ENCODE measurements around the gene ADARB2. TPM values are rescaled to one million over a fixed set of nuclear protein-coding genes. Genes with fewer than 3 reads are reported as not detected.

Gene ADARB2
- total RNA-seq, 3 donors from 2014 or later: 0.31 to 4.2 TPM; not detected in 1

GRCh38 chr10:1520909-1521565 lies 216.3 kb downstream of the ADARB2 start:
- Histone ChIP-seq H3K9me3 (no peaks in the 10 kb centered on the region), H3K4me3 (no peak overlapping the region), H3K4me1 (ENCODE audit: low read depth) (no peaks in the 10 kb centered on the region), H3K36me3 (ENCODE audit: low read depth) (no peaks in the 10 kb centered on the region)
- TF ChIP-seq CTCF (IDR thresholded peaks at IDR 0.05): no peak
- no peak for DNase-seq
- ATAC-seq: no peak
- intact Hi-C loops (cut with DNase I, micrococcal nuclease): no loop called here

- no peaks in the 10 kb centered on the region for H3K4me1 ChIP-seq (ENCODE audit: low read depth)
- intact Hi-C loops (cut with DNase I, micrococcal nuclease): no loop called here
- ATAC-seq: no peak
These were observed 217.9 kb downstream of the ADARB2 start for GRCh38 chr10:1519391-1519790.

GRCh38 chr10:1517684-1518083 lies 219.6 kb downstream of the ADARB2 start:
- TF ChIP-seq CTCF (IDR thresholded peaks at IDR 0.05): no peak
- no peak for ATAC-seq
- DNase-seq: no peak
- no peak overlapping the region for H3K4me3 ChIP-seq
- H3K36me3 ChIP-seq (ENCODE audit: low read depth): no peaks in the 10 kb centered on the region
- intact Hi-C loops (cut with DNase I, micrococcal nuclease): no loop called here
- H3K9me3 ChIP-seq: no peaks in the 10 kb centered on the region
- no peaks in the 10 kb centered on the region for H3K4me1 ChIP-seq (ENCODE audit: low read depth)

More at GRCh38 chr10:1519391-1519790, 217.9 kb downstream of the ADARB2 start:
- Histone ChIP-seq H3K9me3 (no peaks in the 10 kb centered on the region), H3K36me3 (ENCODE audit: low read depth) (no peaks in the 10 kb centered on the region), H3K4me3 (no peak overlapping the region)
- DNase-seq: no peak
- no peak for TF ChIP-seq CTCF (IDR thresholded peaks at IDR 0.05)

- no peak for TF ChIP-seq CTCF (IDR thresholded peaks at IDR 0.05)
- Histone ChIP-seq H3K9me3 (no peaks in the 10 kb centered on the region), H3K4me3 (no peak overlapping the region), H3K4me1 (ENCODE audit: low read depth) (no peaks in the 10 kb centered on the region), H3K36me3 (ENCODE audit: low read depth) (no peaks in the 10 kb centered on the region)
- intact Hi-C loops (cut with DNase I, micrococcal nuclease): no loop called here
- no peak for ATAC-seq
- no peak for DNase-seq
These were observed 220.7 kb downstream of the ADARB2 start for GRCh38 chr10:1516492-1517165.

- Histone ChIP-seq H3K9me3 (no peaks in the 10 kb centered on the region), H3K4me3 (no peak overlapping the region), H3K36me3 (ENCODE audit: low read depth) (no peaks in the 10 kb centered on the region), H3K4me1 (ENCODE audit: low read depth) (no peaks in the 10 kb centered on the region)
- DNase-seq (no peak), ATAC-seq (no peak)
- TF ChIP-seq CTCF (IDR thresholded peaks at IDR 0.05): no peak
- intact Hi-C loops (cut with DNase I, micrococcal nuclease): no loop called here
These were observed 221.4 kb downstream of the ADARB2 start for GRCh38 chr10:1515780-1516491.
